GM19467 (cell line): Measurements from ENCODE around the gene TDP2.
A peak's percentile ranks its signal among the peaks of the same experiment; 100 is the strongest.
"Not testable (repeated sequence)": the region's sequence is repeated elsewhere in the genome, so short reads cannot be mapped to it uniquely, and the experiment has no call there.

Source experiments
- ATAC-seq: cut with Tn5 transposase; IDR thresholded peaks from one replicate; pipeline ENCODE4 v1.9.1; 2021; ENCODE audit warnings: mild to moderate bottlenecking, moderate library complexity; ENCODE audit not compliant: unreplicated experiment

The TDP2 gene

GRCh38 chr6:24683297-24684296, 16.9 kb upstream of the TDP2 start:
- ATAC-seq: no peak

DNA sequence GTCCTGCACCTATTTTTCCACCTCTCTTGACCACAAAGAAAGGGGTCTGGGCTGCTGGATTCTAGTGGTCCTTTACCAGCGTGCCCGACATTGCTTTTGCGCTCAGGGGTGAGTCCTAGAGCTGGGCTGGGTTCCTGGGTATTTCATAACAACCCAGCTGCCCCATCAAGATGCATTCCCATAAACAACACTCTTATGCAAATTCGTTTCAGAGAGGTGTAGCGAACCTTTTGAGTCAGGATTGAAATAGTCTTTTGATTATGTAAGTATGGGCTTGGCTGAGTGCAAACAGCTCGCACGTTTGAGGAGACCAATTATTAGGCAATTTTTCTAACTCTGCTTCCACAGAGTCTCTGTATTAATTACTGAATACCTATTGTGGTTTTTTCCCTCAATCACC, 13.9 kb upstream of the TDP2 start:
- ATAC-seq: no peak

DNA sequence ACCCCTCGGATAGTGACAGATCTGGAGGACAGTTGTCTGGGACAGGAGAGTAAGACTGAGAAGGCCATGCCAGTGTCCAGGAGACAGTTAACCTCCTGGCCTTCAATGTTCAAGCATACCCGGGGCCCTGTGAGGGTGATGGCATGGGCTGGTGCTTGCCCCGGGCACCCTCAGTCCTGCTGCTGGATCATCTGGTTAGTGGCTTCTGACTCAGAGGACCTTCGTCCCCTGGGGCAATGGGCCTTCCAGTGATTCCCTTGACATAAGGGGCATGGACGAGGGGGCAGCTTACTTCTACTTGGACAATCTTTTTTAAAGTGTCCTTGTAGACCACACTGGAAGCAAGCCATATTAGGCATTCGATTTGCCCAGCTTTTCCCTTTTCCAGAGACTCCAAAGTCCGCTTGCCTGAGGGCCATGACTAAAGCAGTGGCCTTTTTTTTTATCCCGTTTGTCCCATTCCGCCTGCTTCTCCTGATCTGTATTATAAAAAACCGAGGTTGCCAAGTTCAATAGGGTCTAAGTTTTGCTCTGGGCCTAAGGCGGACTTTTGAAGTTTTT, 12.2 kb upstream of the TDP2 start:
- not testable (repeated sequence) for ATAC-seq

DNA sequence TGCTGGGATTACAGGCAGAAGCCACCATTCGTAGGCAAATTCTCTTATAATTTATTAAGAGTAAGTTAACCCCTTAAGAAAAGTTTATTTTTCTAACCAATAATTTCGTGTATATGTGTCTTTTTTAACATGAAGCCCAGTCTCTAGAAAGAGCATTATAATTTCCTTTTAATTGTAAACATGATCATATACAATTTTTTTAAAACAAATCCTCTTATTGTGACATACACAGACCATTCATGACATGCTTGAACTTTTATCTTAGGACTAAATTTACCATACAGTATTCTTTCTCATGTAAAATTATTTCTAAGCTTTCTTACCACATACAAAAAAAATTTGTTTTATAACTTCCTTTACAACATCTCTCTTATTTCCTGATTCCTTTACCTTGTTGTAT, 6.9 kb upstream of the TDP2 start:
- no peak for ATAC-seq

DNA sequence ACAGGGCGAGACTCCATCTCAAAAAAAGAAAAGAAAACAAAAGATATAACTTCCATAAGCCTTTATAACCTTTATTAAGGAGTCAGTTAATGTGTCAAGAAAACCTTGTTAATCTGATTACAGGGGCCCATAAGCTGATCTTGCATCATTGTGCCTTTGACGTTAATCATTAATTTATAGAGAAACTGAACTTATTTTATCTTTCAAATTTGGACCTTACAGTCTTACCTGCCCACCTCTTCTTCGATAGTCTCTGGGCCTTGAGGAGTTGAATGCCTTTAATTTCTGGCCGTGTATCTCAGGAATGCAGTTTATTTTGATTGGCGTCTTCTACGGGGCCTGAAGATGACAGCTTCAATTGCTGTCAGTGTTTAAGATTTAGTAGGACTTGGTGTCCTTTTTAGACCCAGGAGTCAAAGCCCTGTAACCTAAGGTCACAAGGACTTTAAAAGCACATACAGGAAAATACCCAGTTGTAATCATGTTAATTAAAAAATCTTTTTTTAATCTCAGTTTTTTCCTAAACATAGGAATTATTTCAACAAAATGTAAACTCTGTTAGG, 6.0 kb upstream of the TDP2 start:
- ATAC-seq: no peak

- ATAC-seq: not testable (repeated sequence)
These were observed 4.4 kb upstream of the TDP2 start for GRCh38 chr6:24671077-24671476.

DNA sequence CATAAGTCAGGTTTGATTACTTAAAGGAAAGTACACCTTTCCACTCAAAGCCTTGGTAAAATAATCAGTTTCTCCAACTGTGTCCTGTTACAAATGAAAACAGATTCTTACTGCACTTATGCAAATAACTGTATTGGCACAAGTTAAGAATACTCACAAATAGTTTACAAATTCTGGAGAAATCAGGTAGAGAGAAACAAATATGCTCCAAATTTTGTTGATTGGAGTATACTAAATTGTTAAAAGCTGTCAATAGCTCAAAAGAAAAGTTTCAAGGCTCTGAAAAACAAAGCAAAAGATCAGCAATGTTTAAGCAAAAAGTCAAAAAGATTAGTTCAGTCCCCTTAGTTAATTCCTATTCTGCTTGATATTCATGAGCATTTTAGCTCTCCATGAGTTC, 3.8 kb upstream of the TDP2 start:
- ATAC-seq: not testable (repeated sequence)

GRCh38 chr6:24668997-24669361, 2.3 kb upstream of the TDP2 start:
- no peak for ATAC-seq

DNA sequence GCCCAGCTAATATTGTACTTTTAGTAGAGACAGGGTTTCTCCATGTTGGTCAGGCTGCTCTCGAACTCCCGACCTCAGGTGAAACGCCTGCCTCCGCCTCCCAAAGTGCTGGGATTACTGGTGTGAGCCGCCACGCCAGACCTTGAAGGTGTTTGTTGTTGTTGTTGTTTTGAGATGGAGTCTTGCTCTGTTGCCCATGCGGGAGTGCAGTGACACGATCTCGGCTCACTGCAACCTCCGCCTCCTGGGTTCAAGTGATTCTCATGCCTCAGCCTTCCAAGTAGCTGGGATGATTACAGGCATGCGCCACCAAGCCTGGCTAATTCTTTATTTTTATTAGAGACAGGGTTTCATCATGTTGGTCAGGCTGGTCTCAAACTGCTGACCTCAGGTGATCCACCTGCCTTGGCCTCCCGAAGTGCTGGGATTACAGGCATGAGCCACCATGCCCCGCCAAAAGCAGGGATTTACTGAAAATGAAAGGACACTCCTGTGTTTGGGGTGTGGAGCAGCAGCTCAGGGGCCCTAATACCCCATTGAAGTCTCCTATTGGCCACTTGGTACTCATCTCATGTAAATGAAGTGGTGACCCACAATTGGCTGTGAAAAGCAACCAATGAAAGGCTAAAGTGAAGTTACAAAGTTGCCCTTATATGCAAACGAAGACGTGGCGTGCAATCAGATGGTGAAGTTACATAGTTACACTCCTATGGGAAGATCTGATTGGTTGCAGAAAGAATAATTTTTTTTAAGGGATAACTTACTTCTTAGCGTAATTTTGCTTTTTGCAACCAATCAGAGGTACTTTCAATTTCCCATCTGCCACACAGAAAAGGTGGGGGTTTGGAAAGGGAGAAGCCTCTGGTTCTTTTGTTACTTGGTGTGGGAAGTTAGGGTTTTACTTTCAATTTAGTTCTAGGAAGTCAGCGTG, 1.6 kb upstream of the TDP2 start:
- not testable (repeated sequence) for ATAC-seq

DNA sequence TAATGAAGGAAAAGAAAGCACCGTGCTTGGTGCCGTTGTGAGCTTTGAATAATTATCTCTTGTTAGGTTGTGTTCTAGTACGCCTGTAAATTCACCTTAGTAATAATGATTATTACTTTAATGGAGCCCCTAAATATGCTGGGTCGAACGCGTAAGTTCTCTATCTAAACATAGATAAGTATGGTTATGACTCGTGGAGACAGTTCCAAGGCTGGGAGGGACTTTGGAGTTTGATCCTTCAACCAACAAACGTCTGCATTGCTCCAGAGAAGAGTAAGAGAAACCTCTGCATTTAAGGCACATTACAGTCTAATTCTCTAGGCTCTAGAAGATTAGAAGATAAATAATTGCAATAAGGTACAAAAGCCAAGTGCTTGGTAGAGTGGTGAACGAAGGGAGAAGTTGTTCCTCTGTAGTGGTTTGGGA, 692 bp upstream of the TDP2 start:
- no peak for ATAC-seq

DNA sequence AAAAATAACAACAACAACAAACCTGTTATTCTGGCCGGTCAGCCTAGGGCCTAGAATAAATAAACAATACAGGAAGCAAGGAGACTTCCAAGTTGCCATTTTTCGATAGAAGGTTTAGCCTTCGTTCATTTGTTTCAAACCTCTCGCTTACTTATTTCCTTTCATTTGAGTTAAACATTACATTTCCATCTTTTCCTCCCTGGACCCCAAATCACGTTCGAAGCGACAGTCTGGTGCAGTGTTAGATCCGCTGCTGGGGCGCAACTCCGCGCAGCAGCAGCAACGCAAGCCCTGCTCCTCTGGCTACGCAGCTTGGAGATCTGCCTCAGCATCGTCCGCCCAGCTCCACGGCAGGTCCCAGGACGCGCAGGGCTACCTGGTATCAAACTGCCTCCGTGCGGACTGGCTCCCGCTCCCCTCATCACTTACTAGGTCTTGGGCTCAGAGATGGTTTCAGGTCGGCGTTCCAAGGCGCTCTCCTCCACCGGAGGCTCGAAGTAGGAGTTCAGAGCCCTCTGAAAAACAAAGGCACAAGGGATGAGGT, 530 bp downstream of the TDP2 start:
- peak; percentile 18 for ATAC-seq

- ATAC-seq: no peak
These were observed 2.4 kb downstream of the TDP2 start for GRCh38 chr6:24664046-24664987.

DNA sequence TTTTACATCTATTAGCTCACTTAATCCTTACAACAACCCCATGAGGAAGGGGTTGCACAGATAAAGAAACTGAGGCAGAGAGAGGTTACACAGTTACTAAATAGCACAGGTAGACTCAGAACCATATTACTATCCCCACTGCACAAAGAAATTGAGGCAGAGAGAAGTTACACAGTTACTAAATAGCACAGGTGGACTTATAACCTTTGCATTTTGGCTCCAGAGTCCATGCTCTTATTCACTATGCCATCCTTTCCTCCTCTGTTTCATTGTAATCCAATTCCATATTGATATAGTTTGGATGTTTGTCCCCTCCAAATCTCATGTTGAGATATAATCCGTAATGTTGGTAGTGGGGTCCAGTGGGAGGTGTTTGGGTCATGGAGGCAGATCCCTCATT, 3.5 kb downstream of the TDP2 start:
- no peak for ATAC-seq

DNA sequence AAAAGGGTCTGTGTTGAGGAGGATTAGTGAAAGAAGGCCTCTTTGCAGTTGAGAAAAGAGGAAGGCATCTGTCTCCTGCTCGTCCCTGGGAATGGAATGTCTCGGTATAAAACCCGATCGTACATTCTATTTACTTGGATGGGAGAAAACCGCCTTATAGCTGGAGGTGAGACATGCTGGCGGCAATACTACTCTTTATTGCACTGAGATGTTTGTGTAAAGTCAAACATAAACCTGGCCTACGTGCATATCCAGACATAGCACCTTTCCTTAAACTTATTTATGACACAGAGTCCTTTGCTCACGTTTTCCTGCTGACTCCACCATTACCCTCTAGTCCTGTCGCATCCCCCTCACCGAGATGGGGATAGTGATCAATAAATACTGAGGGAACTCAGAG, 4.5 kb downstream of the TDP2 start:
- no peak for ATAC-seq

DNA sequence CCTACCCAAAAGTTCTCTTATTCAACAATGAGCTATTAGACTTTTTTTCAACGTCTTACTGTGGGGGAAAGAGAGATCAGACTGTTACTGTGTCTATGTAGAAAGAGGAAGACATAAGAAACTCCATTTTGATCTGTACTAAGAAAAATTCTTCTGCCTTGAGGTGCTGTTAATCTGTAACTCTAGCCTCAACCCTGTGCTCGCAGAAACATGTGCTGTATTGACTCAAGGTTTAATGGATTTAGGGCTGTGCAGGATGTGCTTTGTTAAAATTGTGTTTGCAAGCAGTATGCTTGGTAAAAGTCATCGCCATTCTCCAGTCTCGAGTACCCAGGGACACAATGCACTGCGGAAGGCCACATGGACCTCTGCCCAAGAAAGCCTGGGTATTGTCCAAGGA, 4.9 kb downstream of the TDP2 start:
- not testable (repeated sequence) for ATAC-seq

DNA sequence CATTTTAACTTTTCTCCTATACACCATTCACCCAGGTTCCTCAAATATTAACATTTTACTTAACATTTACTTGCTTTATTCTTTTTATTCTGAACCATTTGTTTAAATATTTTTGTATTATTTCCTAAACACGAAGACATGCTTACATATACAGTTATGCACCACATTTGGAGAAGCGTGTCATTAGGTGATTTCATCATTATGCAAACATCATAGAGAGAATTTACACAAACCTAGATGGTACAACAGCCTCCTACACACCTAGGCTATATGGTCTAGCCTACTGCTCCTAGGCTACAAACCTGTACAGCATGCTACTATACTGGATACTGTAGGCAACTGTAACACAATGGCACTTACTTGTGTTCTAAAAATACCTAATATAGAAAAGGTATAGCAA, 6.6 kb downstream of the TDP2 start:
- no peak for ATAC-seq

DNA sequence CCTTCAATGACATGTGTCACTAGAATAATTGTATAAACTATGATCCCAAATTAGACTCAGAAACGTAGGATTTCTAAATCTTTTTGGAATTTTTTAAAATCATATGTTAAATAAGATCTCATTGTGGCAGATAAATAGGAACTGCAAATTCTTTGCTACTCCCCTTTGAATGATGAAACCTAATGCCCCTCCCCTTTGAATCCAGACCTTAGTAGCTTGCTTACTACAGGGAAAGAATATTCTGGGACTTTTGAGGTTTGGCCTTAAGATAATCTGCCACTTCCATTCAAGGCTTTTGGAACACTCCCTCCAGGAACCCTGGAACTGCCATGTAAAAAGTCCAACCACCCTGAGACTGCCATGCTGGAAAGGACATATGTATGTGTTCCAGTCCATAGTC, 7.1 kb downstream of the TDP2 start:
- ATAC-seq: no peak

DNA sequence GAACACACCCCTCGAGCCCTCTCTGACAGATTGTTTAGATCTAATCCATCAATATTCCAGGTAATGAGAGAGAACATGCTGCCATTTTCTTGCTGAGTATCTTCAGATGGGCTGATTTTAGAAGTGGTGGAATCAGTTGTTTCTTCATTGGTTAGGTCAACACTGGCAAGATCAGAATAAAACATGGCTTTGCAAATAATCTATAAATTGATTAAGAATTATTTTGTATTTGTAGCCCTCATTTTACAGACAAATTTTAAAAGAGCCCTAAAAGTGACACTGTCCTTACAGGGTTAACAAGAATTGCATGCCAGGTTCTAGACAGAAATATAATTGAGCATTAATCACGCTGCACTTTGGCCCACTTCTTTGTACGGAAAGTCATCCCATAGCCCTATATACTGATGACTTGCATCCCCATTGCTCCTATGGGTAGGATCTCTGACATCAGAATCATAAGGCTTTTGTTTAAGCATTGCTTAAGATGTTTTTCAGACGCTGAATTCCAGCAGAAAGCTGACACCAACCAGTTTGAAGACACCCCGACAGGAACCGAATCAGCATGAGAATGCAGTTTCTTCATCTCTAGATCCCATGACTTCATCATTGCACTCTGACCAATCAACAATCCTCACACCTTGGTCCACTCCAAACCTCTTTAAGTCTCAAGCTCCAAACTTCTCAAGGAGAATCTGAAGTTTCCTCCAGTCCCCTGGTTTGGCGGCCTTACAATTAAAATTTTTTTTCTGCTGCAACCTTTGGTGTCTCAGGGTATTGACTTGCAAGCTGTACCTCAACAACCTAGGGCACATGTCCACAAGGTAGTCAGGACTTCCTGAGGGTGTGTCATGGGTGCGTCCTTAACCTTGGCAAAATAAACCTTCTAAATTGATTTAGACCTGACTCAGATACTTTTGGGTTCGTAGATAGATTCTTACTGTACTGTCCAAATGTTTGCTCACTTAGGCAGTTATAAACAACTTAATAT, 7.8 kb downstream of the TDP2 start:
- ATAC-seq: no peak
